HTR-8/SVneo (cell line): Measurements from ENCODE around the gene TATDN2.

Experiments used
- DNase-seq: peaks from one replicate; pipeline ENCODE4 v3.0.0; 2011; ENCODE audit warnings: low spot score, mixed read lengths; ENCODE audit not compliant: insufficient read length
- FAIRE-seq: peaks from 2 replicates; lab custom pipeline; 2011; peaks lifted over from hg19 to GRCh38; lab: Jason Lieb, UNC

The TATDN2 gene

DNA sequence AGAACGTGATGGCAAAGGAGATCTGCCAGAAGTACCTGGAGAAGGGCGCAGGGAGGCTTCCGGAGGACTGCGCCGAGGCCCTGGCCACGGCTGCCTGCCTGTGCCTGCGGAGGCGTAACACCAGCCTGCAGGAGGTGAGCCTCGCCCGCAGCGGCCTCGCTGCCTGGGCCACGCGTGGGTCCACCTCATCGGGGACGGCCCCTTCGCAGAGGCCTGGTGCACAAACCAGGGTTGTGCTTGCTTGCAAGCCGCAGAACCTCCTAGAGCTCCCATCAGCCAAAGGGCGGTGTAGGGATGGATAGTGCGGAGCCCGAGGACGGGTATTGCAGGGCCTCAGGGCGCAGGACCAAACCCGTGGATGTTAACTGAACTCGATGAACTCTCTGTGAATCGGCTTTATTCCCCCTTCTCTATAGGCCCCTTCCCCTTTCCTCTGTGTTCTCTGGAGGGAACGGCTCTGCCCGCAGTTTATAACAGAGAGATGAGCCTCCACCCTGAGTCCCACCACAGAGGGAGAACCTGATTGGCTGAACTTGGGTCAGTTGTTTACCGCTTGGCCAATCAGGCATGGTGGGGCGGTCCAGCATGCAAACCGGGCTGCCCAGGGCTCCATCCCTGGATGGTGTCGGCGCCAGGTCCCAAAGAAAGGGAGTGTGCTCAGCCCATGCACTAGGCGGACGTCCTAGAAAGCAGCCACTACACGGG is 13.6 kb upstream of the TATDN2 start:
- no peak for DNase-seq
- no peak for FAIRE-seq

DNA sequence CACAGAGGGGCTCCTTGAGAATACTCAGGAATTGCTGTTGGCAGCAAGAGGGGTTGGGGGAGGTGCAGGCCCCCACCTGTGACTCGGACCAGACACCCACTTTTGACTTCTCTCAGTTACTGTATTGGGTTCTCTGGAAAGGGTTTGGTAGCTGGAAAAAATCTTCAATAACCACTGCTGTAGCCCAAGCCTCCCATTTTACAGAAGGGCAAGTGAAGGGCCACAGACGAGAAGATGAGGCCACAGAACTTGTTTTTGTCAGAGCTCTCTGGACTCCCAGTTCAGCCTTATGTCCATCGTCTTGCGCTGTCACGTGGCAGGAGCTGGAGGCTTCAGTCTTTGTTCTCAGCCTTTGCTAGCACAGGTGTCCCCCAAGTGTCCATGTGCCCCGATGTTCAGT is 12.7 kb upstream of the TATDN2 start:
- DNase-seq (no peak), FAIRE-seq (no peak)

DNA sequence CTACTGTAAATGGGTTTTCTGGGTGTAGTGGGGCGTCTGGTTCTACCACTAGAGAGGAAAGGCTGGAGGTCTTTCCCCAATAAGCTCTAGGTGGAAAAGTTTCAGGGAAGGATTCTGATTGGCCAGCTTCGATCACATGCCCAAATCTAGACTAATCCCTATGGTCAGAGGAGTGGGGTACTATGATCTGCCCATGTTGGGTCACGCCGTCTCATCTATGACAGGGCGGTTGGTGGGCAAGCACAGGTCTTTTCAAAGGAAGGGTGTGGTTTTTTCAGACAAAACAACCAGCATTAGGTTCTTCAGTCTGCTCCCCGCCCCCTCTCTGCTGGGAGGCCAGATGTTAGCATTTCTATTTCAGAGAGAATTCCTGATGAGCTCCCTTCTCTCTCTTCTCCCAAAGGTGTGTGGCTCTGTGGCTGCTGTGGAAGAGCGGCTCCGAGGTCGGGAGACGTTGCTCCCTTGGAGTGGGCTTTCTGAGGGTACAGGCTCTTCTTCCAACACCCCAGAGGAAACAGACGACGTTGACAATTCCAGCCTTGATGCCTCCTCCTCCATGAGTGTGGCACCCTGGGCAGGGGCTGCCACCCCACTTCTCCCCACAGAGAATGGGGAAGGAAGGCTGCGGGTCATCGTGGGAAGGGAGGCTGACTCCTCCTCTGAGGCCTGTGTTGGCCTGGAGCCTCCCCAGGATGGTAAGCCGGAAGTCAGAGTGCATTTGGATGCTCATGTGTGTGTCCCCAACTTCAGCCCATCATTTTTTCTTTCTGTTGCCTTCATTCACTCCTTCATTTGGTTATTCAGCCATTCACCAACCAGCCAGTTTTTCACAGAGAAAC is 9.7 kb upstream of the TATDN2 start:
- FAIRE-seq = no peak
- no peak for DNase-seq

- FAIRE-seq = no peak
- no peak for DNase-seq
Measured at GRCh38 chr3:10240799-10241198, 7.5 kb upstream of the TATDN2 start.

GRCh38 chr3:10242182-10243065 is 5.8 kb upstream of the TATDN2 start:
- no peak for FAIRE-seq
- DNase-seq = no peak

GRCh38 chr3:10244009-10244408 is 4.2 kb upstream of the TATDN2 start:
- FAIRE-seq (no peak), DNase-seq (no peak)

DNA sequence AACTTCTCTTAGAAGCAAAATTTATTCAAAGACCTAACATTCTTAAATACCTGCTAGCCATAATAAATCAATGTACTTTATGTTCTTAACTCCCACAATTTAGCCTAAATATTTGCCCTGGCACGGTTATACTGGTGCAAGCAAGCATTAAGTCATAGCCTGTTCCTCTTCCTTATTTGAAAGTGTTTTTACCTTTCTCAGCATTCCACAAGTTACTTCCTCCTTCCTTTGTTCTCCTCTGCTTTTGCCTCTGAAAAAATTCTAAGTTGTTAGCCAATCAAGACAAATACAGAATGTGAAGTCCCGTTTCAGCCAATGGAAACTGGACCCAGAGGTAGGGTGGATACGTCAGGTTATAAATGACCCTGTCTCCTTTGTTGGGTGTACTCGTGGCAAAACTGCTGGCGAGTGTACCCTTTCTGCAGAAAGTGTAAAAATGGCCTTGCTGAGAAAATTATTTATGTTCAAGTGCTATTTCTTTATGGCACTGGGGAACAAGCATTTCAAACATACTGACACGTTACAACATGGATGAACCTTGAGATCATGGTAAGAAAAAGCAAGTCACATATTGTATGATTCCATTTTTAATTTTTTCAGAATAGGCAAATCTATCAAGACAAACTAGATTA is 3.1 kb upstream of the TATDN2 start:
- no peak for DNase-seq
- no peak for FAIRE-seq

- no peak for FAIRE-seq
- DNase-seq = no peak
Measured at GRCh38 chr3:10247679-10248183, 528 bp upstream of the TATDN2 start.

GRCh38 chr3:10248984-10249748 is 907 bp downstream of the TATDN2 start:
- no peak for DNase-seq
- no peak for FAIRE-seq

DNA sequence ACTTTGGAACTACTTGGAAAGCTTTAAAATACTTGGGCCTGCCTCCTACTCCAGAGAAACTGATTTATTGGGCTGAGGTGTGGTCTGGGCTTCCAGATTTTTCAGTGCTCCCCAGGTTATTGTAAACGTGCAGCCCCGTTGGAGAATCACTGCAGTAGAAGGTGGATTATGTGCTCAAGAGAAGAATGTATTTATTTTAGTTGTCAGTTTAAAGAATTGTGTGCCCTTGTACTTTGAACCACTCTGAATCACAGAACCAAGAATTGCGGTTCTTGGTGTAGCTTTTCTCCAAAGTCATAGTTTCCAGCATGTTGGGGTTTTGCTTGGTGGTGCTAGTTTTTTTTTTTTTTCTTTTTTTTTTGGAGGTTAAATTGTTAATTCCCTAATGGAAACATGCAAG is 1.6 kb downstream of the TATDN2 start:
- FAIRE-seq (no peak), DNase-seq (no peak)

- FAIRE-seq (no peak), DNase-seq (no peak)
Measured at GRCh38 chr3:10251006-10251405, 2.7 kb downstream of the TATDN2 start.

DNA sequence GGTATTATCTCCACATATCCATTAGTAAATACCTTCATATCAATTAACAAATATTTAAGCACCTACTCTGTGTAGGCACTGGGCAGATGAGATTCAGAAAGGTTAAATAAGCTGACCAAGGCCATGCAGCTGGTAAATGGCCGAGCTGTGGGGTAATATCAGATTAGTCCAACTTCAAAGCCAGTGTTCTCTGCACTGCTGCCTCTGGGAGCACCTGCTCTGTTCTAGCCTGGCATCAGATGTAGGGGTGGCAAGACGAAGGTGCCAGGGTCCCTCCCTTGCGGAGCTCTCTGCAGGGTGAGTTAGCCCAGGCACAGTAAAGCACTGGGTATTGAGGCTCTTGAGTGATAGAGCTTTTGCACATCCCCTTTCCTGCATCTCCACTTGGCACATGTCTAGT is 5.5 kb downstream of the TATDN2 start:
- FAIRE-seq (no peak), DNase-seq (no peak)

DNA sequence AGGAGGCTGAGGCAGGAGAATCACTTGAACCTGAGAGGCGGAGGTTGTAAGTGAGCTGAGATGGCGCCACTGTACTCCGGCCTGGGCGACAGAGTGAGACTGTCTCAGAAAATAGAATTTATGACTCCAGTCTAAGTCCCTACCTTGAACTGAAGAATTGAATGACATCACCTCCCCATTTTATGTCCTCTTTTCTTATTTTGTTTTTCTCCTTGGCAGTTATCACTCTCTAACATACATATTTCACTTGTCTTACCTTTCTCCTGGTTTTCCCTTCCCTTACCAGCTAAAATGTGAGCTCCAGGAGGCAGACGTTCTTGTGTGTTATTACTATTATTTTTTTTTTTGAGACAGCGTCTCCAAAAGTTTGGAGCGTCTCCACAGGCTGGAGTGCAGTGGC is 7.6 kb downstream of the TATDN2 start:
- FAIRE-seq (no peak), DNase-seq (no peak)

DNA sequence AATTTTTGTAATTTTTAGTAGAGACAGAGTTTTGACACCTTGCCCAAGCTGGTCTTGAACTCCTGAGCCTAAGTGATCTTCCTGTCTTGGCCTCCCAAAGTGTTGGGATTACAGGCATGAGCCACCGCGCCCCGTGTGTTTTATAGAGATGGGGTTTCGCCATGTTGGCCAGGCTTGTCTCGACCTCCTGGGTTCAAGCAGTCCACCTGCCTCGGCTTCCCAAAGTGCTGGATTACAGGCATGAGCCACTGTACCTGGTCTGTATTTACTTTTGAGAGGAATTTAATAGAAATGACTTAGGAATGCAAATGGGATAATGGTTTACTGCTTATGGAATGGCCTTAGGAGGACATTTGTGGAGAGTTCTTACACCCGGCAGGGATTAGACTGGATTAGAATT is 10.8 kb downstream of the TATDN2 start:
- FAIRE-seq = no peak
- no peak for DNase-seq

DNA sequence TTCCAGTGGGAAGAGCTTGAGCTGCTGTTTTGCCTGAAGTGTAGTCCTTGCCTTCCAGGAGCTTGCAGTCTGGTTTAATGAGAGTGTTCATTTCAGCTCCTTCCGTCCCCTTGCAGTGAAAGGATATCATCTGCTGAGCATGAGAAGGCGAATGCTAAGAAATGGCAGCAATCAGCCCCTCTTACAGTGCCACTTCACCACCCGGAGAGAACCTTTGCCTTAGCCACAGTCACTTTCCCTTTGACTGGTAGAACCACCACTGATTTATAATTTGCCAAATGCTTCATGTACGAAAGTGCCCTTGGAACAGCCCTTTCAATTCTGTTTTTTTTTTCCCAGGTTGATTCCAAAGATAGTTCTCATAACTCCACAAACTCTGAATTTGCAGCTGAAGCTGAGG is 11.5 kb downstream of the TATDN2 start:
- DNase-seq = no peak
- FAIRE-seq = no peak

DNA sequence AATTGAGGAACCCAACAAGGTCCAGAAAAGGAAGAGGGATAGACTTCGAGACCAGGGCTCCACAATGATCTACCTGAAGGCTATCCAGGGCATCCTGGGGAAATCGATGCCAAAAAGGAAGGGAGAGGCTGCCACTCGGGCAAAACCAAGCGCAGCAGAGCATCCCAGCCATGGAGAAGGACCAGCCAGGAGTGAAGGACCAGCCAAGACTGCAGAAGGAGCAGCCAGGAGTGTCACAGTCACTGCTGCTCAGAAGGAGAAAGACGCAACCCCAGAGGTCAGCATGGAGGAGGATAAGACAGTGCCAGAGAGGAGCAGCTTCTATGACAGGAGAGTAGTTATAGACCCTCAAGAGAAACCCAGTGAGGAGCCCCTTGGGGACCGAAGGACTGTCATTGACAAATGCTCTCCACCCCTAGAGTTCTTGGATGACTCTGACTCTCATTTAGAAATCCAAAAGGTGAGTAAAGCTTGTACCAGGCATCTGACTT is 12.0 kb downstream of the TATDN2 start:
- DNase-seq = no peak
- no peak for FAIRE-seq

DNA sequence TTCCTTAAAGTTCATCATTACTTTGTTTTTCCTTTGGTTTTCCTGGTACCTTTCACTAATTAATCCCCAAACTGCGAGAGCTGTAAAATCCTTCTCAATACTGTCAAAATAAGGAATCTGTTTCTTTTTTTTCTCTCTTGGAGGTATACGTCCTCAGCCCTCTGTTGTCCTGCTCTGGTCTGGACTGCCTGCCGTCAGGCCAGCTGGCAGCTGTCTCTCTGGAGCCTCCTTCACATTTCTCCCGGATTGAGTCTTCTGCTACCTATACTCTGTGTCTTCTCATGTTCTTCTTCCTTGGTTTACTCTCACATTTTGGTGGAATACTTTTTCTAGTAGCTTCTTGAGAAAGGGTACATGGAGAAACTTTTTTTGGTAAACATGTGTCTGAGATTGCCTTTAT is 13.8 kb downstream of the TATDN2 start:
- FAIRE-seq (no peak), DNase-seq (no peak)

DNA sequence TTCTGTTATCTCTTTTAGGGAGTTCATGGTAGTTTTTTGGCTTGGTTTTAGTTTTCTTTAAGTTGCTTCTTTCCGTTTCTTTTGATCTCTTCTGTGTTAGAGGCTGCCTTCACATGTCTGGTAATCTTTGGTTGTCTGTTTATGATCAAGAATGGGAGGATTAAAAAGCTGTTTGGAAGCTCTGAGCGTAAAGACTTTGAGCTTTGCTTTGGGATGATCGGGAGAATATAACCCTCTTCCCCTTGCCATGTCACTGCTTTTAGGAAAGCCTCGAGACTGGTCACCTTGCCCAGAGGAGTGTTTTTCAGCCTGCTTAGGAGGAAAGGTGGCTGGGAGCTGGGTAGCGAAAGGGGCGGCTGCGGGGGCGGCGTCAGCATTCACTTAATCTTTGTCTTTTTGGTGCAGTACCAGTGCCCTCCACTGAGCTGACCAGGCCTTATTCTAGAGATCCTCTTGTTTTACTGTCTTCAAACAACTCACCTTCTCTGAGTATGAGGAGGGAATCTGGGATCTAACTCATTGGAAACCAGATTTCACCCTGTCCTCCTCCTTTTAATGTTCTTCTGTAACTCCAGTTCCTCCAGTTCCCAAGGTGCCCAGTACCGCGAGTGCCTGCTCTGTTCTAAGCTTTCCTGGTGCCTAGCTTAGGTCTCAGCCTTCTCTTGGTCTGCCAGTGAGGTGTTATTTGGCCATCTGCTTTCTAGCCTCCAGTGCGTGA is 15.5 kb downstream of the TATDN2 start:
- FAIRE-seq (no peak), DNase-seq (no peak)

GRCh38 chr3:10265833-10266232 is 17.6 kb downstream of the TATDN2 start:
- FAIRE-seq = no peak

More at GRCh38 chr3:10265833-10266232, 17.6 kb downstream of the TATDN2 start:
- DNase-seq = no peak
